WTC11 (cell line): ENCODE results near the gene HNRNPC. TPM values are rescaled to one million over a fixed set of nuclear protein-coding genes. Genes with fewer than 3 reads are reported as not detected.

Source experiments
- ATAC-seq: fragments of 200-7000 bp; cut with Tn5 transposase; 2 replicates; pipeline ENCODE4 v1.10.0; 2021; ENCODE audit warnings: mild to moderate bottlenecking, moderate library complexity
- CTCF ChIA-PET: fragments of 300-600 bp; sonication (Branson Sonifier 250); formaldehyde crosslinking; loops from one replicate; lab custom pipeline; 2021; ENCODE audit warnings: antibody characterized with exemption; lab: Charles Lee
- POLR2A ChIA-PET: fragments of 350-600 bp; sonication (Branson Sonifier 250); formaldehyde crosslinking; loops from one replicate; lab custom pipeline; 2021; ENCODE audit warnings: antibody characterized with exemption; lab: Charles Lee
- DNase-seq: peaks from one replicate; pipeline ENCODE4 v3.0.0; 2021; ENCODE audit warnings: low spot score
- H3K27ac Mint-ChIP-seq: 2 replicates; pipeline ENCODE4 v1.8.0; 2021; ENCODE audit warnings: mixed read lengths
- H3K27me3 Mint-ChIP-seq: 2 replicates; pipeline ENCODE4 v1.8.0; 2021; ENCODE audit warnings: low read depth, mild to moderate bottlenecking, moderate library complexity, mixed read lengths
- H3K36me3 Mint-ChIP-seq: 2 replicates; pipeline ENCODE4 v1.8.0; 2021; ENCODE audit warnings: mixed read lengths
- H3K4me1 Mint-ChIP-seq: 2 replicates; pipeline ENCODE4 v1.8.0; 2022; ENCODE audit warnings: mixed read lengths
- H3K4me3 Mint-ChIP-seq: 2 replicates; pipeline ENCODE4 v1.8.0; 2021; ENCODE audit warnings: mild to moderate bottlenecking, moderate library complexity, mixed read lengths
- H3K9me3 Mint-ChIP-seq: 2 replicates; pipeline ENCODE4 v1.8.0; 2021; ENCODE audit warnings: mixed read lengths
- ARID4B ChIP-seq: sonication (generic); formaldehyde crosslinking; IDR thresholded peaks from 2 replicates; pipeline ENCODE4 v1.8.0; 2023; ENCODE audit warnings: missing genetic modification reagents, mild to moderate bottlenecking, borderline replicate concordance
- ATF3 ChIP-seq: sonication (generic); formaldehyde crosslinking; conservative IDR thresholded peaks from 2 replicates; pipeline ENCODE4 v1.8.1; 2022; ENCODE audit warnings: mild to moderate bottlenecking, missing genetic modification reagents
- CREM ChIP-seq: sonication (generic); formaldehyde crosslinking; IDR thresholded peaks from 2 replicates; pipeline ENCODE4 v1.8.1; 2022; ENCODE audit warnings: mild to moderate bottlenecking, missing genetic modification reagents, moderate library complexity
- E2F4 ChIP-seq: sonication (generic); formaldehyde crosslinking; IDR thresholded peaks from 2 replicates; pipeline ENCODE4 v1.8.1; 2022; ENCODE audit warnings: low read depth, mild to moderate bottlenecking, moderate library complexity, missing genetic modification reagents, borderline replicate concordance
- EMX1 ChIP-seq: fragments of 250-450 bp; sonication (Bioruptor Pico); IDR thresholded peaks from 2 replicates; pipeline ENCODE4 v1.8.0; 2021; ENCODE audit warnings: mild to moderate bottlenecking
- FOXP1 ChIP-seq: sonication (generic); formaldehyde crosslinking; IDR thresholded peaks from 2 replicates; pipeline ENCODE4 v1.8.0; 2022; ENCODE audit warnings: missing genetic modification reagents, mild to moderate bottlenecking, moderate library complexity, borderline replicate concordance
- GTF2I ChIP-seq: fragments of 250-450 bp; sonication (Bioruptor Pico); conservative IDR thresholded peaks from 2 replicates; pipeline ENCODE4 v1.4.0; 2021; ENCODE audit warnings: mild to moderate bottlenecking
- MAX ChIP-seq: sonication (generic); formaldehyde crosslinking; IDR thresholded peaks from 2 replicates; pipeline ENCODE4 v1.8.0; 2022; ENCODE audit warnings: mild to moderate bottlenecking, missing genetic modification reagents
- MLX ChIP-seq: sonication (generic); formaldehyde crosslinking; IDR thresholded peaks from 2 replicates; pipeline ENCODE4 v1.8.1; 2023; ENCODE audit warnings: mild to moderate bottlenecking, missing genetic modification reagents, moderate library complexity
- NFYB ChIP-seq: sonication (generic); formaldehyde crosslinking; conservative IDR thresholded peaks from 2 replicates; pipeline ENCODE4 v1.8.0; 2022; ENCODE audit warnings: low read depth, missing genetic modification reagents
- NR2C2 ChIP-seq: sonication (generic); formaldehyde crosslinking; IDR thresholded peaks from 2 replicates; pipeline ENCODE4 v1.8.0; 2022; ENCODE audit warnings: mild to moderate bottlenecking, missing genetic modification reagents
- SMAD3 ChIP-seq: sonication (generic); formaldehyde crosslinking; IDR thresholded peaks from 2 replicates; pipeline ENCODE4 v1.8.0; 2022; ENCODE audit warnings: missing genetic modification reagents, mild to moderate bottlenecking, borderline replicate concordance
- TEAD1 ChIP-seq: sonication (generic); formaldehyde crosslinking; IDR thresholded peaks from 2 replicates; pipeline ENCODE4 v1.8.0; 2022; ENCODE audit warnings: mild to moderate bottlenecking, missing genetic modification reagents
- USF2 ChIP-seq: sonication (generic); formaldehyde crosslinking; IDR thresholded peaks from 2 replicates; pipeline ENCODE4 v1.8.1; 2023; ENCODE audit warnings: mild to moderate bottlenecking, missing genetic modification reagents, moderate library complexity
- ZBTB43 ChIP-seq: sonication (generic); formaldehyde crosslinking; IDR thresholded peaks from 2 replicates; pipeline ENCODE4 v1.8.1; 2023; ENCODE audit warnings: mild to moderate bottlenecking, missing genetic modification reagents
- ZNF317 ChIP-seq: sonication (generic); formaldehyde crosslinking; IDR thresholded peaks from 2 replicates; pipeline ENCODE4 v1.8.1; 2023; ENCODE audit warnings: low read depth, mild to moderate bottlenecking, moderate library complexity, missing genetic modification reagents, borderline replicate concordance
- ZNF396 ChIP-seq: fragments of 250-450 bp; sonication (Bioruptor Pico); IDR thresholded peaks from 2 replicates; pipeline ENCODE4 v1.8.0; 2021; ENCODE audit warnings: mild to moderate bottlenecking, moderate library complexity, borderline replicate concordance
- ZNF423 ChIP-seq: fragments of 250-450 bp; sonication (Bioruptor Pico); IDR thresholded peaks from 2 replicates; pipeline ENCODE4 v2.1.2; 2022; ENCODE audit warnings: mild to moderate bottlenecking, moderate library complexity
- ZNF512 ChIP-seq: sonication (generic); formaldehyde crosslinking; IDR thresholded peaks from 2 replicates; pipeline ENCODE4 v1.8.1; 2022; ENCODE audit warnings: missing genetic modification reagents, borderline replicate concordance
- ZSCAN18 ChIP-seq: fragments of 250-450 bp; sonication (Bioruptor Pico); IDR thresholded peaks from 2 replicates; pipeline ENCODE4 v2.1.2; 2022; ENCODE audit warnings: mild to moderate bottlenecking, moderate library complexity
- total RNA-seq: library from RNA; stranded (reverse); gene quantifications from 3 replicates; pipeline ENCODE4 v1.2.3, GENCODE V29; 2021

The HNRNPC gene
- total RNA-seq, 1 experiment from 2014 or later: 982 TPM

- CTCF ChIA-PET: interaction anchor here (0.8 to 1.4 kb wide), 2 partner anchors 33 to 147 kb away, joined by 3 to 4 read pairs; partner anchors contain the start of gene CHD8
- POLR2A ChIA-PET: interaction anchor here (1.0 to 1.3 kb wide), 2 partner anchors 10 kb away, joined by 3 to 4 read pairs; no protein-coding TSS in a partner anchor
- H3K36me3 Mint-ChIP-seq: no peaks in the 10 kb centered on the region
- H3K4me1 Mint-ChIP-seq: peaks cover 36% of the 10 kb centered on the region
- peak overlapping the region; percentile 75 for H3K4me3 Mint-ChIP-seq
- no peaks in the 10 kb centered on the region for H3K27me3 Mint-ChIP-seq
- no peaks in the 10 kb centered on the region for H3K9me3 Mint-ChIP-seq
- ATAC-seq (peak; percentile 2; the same call in 1 of the 2 replicates), DNase-seq (no peak)
- peak overlapping the region; percentile 71 for H3K27ac Mint-ChIP-seq
- TF ChIP-seq E2F4 (CRISPR knock-in tag) (no peak), NR2C2 (CRISPR knock-in tag) (no peak), GTF2I (CRISPR knock-in tag) (no peak), ZNF512 (CRISPR knock-in tag) (no peak), ARID4B (no peak), ATF3 (no peak), ZNF396 (no peak), EMX1 (CRISPR knock-in tag) (no peak), SMAD3 (CRISPR knock-in tag) (no peak), CREM (CRISPR knock-in tag) (no peak), ZNF423 (CRISPR knock-in tag) (no peak), FOXP1 (CRISPR knock-in tag) (no peak), MLX (CRISPR knock-in tag) (no peak)
These were observed 40.0 kb upstream of the HNRNPC start for GRCh38 chr14:21309238-21309636.

GRCh38 chr14:21308479-21309237 is 39.4 kb upstream of the HNRNPC start:
- ChIA-PET CTCF (interaction anchor here (0.8 to 1.6 kb wide), 3 partner anchors 30 to 147 kb away, joined by 3 to 4 read pairs (median 3); partner anchors contain the start of gene CHD8), POLR2A (interaction anchor here (0.5 to 1.6 kb wide), 6 partner anchors 9 to 76 kb away, joined by 3 to 4 read pairs (median 3); partner anchors contain the start of gene SUPT16H)
- Mint-ChIP-seq H3K4me3 (peak overlapping the region; percentile 75), H3K27ac (peak overlapping the region; percentile 99), H3K36me3 (no peaks in the 10 kb centered on the region), H3K4me1 (peaks cover 36% of the 10 kb centered on the region), H3K9me3 (no peaks in the 10 kb centered on the region), H3K27me3 (no peaks in the 10 kb centered on the region)
- DNase-seq: peak; percentile 87
- ATAC-seq: peak; percentile 94
- TF ChIP-seq FOXP1 (CRISPR knock-in tag) (no peak), USF2 (CRISPR knock-in tag) (peak; percentile 57), ZBTB43 (CRISPR knock-in tag) (no peak), MAX (CRISPR knock-in tag) (peak; percentile 95), NFYB (CRISPR knock-in tag) (no peak), TEAD1 (CRISPR knock-in tag) (0 out of 2 replicates have a peak, but pooled peaks have one; percentile 44), ZNF317 (CRISPR knock-in tag) (no peak), ZSCAN18 (CRISPR knock-in tag) (no peak)
